Activated B cell treated with CpG ODN at 0.5 μM for 24 hours (primary cell): ENCODE data around the gene TMEM164. TPM values are rescaled to one million over a fixed set of nuclear protein-coding genes. Genes with fewer than 3 reads are reported as not detected.

Source experiments
- ATAC-seq: fragments of 200-7000 bp; cut with Tn5 transposase; one replicate; pipeline ENCODE4 v1.10.0; 2021; ENCODE audit warnings: low read depth, mild to moderate bottlenecking, moderate library complexity
- CTCF ChIA-PET: fragments of 350-600 bp; sonication (Branson Sonifier 250); formaldehyde crosslinking; loops from one replicate; lab custom pipeline; 2021; ENCODE audit warnings: antibody characterized with exemption; lab: Charles Lee
- POLR2A ChIA-PET: fragments of 350-600 bp; sonication (Branson Sonifier 250); formaldehyde crosslinking; loops from one replicate; lab custom pipeline; 2021; ENCODE audit warnings: antibody characterized with exemption; lab: Charles Lee
- DNase-seq: peaks from one replicate; pipeline ENCODE4 v3.0.0; 2022
- H3K27ac Mint-ChIP-seq: one replicate; pipeline ENCODE4 v1.8.0; 2020; ENCODE audit warnings: mixed read lengths
- H3K27me3 Mint-ChIP-seq: one replicate; pipeline ENCODE4 v1.8.0; 2021; ENCODE audit warnings: mixed read lengths
- H3K36me3 Mint-ChIP-seq: one replicate; pipeline ENCODE4 v1.8.0; 2021; ENCODE audit warnings: low read depth, mixed read lengths
- H3K4me1 Mint-ChIP-seq: one replicate; pipeline ENCODE4 v1.8.0; 2021; ENCODE audit warnings: mixed read lengths
- H3K4me3 Mint-ChIP-seq: one replicate; pipeline ENCODE4 v1.8.0; 2020; ENCODE audit warnings: mild to moderate bottlenecking, mixed read lengths
- H3K9me3 Mint-ChIP-seq: one replicate; pipeline ENCODE4 v1.8.0; 2020; ENCODE audit warnings: mixed read lengths
- CTCF ChIP-seq: fragments of 200-600 bp; IDR thresholded peaks from one replicate; pipeline ENCODE4 v1.8.0; 2022; ENCODE audit warnings: antibody characterized with exemption, mild to moderate bottlenecking
- intact Hi-C: fragments of 100-400 bp; cut with micrococcal nuclease; formaldehyde crosslinking; loops from one replicate; pipeline ENCODE4 v1.15.1; 2024
- total RNA-seq: library from RNA; stranded (reverse); gene quantifications from 2 replicates; pipeline ENCODE4 v1.2.3, GENCODE V29; 2022

Gene TMEM164
- total RNA-seq, 1 donor from 2014 or later, result 21.8 TPM

DNA sequence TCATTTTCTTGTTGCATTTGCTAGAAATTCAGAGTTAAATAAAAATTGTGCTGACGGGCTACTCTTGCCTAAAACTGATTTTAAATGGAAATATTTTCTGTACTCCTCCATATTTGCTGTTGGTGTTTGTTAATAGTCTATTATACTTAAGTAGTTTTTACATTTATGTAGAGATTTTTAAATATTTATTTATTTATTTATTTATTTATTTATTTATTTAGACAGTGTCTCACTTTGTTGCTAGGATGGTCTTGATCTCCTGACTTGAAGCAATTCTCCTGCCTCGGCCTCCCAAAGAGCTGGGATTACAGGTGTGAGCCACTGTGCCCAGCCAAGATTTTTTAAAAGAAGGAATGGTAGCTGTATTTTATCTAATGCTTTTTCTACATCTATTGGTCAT, 68.1 kb downstream of the TMEM164 start:
- ChIA-PET CTCF (no interaction called here), POLR2A (no interaction called here)
- ATAC-seq (no peak), DNase-seq (no peak)
- intact Hi-C loops, result no loop called here
- no peak for TF ChIP-seq CTCF
- peaks cover 1% of the 10 kb centered on the region for H3K4me1 Mint-ChIP-seq
- H3K36me3 Mint-ChIP-seq, result peaks cover 28% of the 10 kb centered on the region
- no peaks in the 10 kb centered on the region for H3K27me3 Mint-ChIP-seq
- H3K4me3 Mint-ChIP-seq, result no peak overlapping the region
- H3K27ac Mint-ChIP-seq, result no peak overlapping the region
- H3K9me3 Mint-ChIP-seq, result no peaks in the 10 kb centered on the region

DNA sequence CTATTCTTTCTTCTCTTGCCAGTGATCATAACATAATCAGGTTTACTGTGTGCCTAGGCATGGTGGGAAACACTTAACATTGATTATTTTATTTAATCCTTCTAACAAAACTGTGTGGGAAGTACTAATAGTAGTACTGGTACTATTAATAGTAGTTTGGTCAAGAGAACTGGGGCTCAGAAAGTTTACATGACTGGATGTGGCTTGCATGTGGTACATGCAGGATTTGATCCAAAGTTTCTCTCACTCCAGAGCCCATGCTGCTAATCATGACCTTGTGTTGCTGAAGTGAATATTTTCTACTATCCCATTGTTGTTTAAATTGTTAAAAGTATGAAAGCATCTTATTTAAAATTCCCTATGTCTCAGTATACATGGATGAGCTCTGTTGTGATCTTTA, 78.4 kb downstream of the TMEM164 start:
- H3K9me3 Mint-ChIP-seq, result no peaks in the 10 kb centered on the region

DNA sequence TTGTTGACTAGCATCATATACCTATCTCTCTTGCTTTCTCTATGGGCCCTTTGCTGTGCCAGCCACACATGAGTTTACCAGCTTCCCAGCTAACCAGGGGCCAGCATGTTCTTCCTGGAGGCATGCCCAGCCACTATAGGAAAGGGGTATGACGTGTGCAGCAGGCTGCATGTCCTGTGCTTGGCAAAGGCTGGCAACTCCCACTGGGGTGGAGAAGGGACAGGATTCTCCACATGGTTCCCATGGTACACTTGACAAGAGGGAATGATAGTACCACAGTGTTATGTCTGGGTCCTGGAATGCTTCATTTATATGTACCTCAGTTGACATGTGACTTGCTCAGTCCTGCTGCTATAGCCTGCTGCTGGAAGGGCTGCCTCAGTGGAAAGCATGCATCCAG, 78.8 kb downstream of the TMEM164 start:
- ATAC-seq (no peak), DNase-seq (no peak)
- CTCF ChIA-PET, result no interaction called here
- Mint-ChIP-seq H3K27me3 (no peaks in the 10 kb centered on the region), H3K4me1 (no peaks in the 10 kb centered on the region), H3K4me3 (no peak overlapping the region), H3K9me3 (no peaks in the 10 kb centered on the region), H3K36me3 (peaks cover 6% of the 10 kb centered on the region), H3K27ac (no peak overlapping the region)
- TF ChIP-seq CTCF, result no peak
- intact Hi-C loops, result no loop called here
- POLR2A ChIA-PET, result no interaction called here

More for the DNA sequence above, 78.4 kb downstream of the TMEM164 start:
- ChIA-PET CTCF (no interaction called here), POLR2A (no interaction called here)
- H3K4me1 Mint-ChIP-seq, result no peaks in the 10 kb centered on the region
- H3K4me3 Mint-ChIP-seq, result no peak overlapping the region
- DNase-seq (no peak), ATAC-seq (no peak)
- H3K27me3 Mint-ChIP-seq, result no peaks in the 10 kb centered on the region
- no peak overlapping the region for H3K27ac Mint-ChIP-seq
- TF ChIP-seq CTCF, result no peak
- H3K36me3 Mint-ChIP-seq, result peaks cover 8% of the 10 kb centered on the region
- intact Hi-C loops, result no loop called here

DNA sequence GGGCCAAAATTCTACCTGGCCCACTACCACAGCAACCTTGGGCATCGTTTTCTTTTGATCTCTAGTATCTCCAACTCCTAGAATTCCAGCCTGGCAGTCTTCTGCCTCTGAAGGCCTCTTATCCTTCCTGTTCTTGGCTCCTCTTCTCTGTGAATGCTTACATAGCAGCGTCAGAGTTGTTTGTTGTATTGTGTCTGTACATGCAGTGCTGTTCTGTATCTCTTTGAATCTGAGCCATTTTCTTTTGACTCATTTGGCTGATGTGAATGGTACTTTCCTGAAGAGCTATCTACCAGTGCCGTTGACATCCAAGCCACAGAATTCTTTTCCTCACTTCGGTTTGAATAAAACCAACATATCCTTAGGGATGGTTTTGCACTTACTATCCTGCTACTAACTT, 79.2 kb downstream of the TMEM164 start:
- no peak for DNase-seq
- no peak overlapping the region for H3K27ac Mint-ChIP-seq
- H3K9me3 Mint-ChIP-seq, result no peaks in the 10 kb centered on the region
- H3K4me1 Mint-ChIP-seq, result no peaks in the 10 kb centered on the region
- H3K27me3 Mint-ChIP-seq, result no peaks in the 10 kb centered on the region
- no peak for TF ChIP-seq CTCF
- H3K4me3 Mint-ChIP-seq, result no peak overlapping the region
- ChIA-PET POLR2A (no interaction called here), CTCF (no interaction called here)
- H3K36me3 Mint-ChIP-seq, result peaks cover 6% of the 10 kb centered on the region
- intact Hi-C loops, result no loop called here
- no peak for ATAC-seq

DNA sequence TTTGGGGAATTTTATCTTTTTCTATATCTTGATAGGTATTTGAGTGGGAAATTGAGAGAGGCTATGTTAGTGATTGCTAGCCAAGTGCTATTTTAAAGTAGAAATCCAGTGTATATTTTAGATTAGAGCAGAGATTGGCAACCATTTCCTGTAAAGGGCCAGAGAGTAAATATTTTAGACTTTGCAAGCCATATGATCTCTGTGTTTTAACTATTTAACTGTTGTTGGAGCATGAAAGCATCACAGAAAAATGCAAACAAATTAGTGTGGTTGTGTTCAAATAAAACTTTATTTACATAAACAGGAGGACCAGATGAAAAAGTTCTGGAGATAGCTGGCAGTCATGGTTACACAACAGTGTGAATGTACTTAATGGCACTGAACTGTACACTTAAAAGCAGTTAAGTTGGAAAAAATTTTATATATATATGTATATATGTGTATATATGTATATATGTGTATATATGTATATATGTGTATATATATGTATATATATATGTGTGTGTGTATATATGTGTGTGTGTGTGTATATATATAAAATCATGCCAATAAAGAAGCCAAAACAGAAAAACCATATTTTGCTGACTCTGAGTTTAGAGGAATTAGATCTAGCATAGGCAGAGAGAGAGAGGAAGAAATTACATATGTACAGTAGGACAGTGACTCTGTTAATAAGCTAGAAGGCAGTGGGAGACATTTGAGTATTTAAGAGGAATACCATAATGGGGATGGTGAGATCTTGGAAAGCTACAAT, 83.4 kb downstream of the TMEM164 start:
- no peak overlapping the region for H3K4me3 Mint-ChIP-seq
- no peaks in the 10 kb centered on the region for H3K9me3 Mint-ChIP-seq
- intact Hi-C loops, result no loop called here
- H3K27me3 Mint-ChIP-seq, result no peaks in the 10 kb centered on the region
- no peak for DNase-seq
- no peak overlapping the region for H3K27ac Mint-ChIP-seq
- no peak for TF ChIP-seq CTCF
- peaks cover 24% of the 10 kb centered on the region for H3K4me1 Mint-ChIP-seq
- H3K36me3 Mint-ChIP-seq, result no peaks in the 10 kb centered on the region
- CTCF ChIA-PET, result no interaction called here
- no peak for ATAC-seq
- POLR2A ChIA-PET, result no interaction called here
